GM15510 (cell line): ENCODE data around the gene TMEFF1.

Experiments
- POLR2A ChIP-seq: IDR thresholded peaks from 3 replicates; pipeline ENCODE4 v1.6.1; 2011; ENCODE audit warnings: borderline replicate concordance; ENCODE audit not compliant: insufficient read length; ENCODE audit errors: extremely low read depth

TMEFF1 gene

DNA sequence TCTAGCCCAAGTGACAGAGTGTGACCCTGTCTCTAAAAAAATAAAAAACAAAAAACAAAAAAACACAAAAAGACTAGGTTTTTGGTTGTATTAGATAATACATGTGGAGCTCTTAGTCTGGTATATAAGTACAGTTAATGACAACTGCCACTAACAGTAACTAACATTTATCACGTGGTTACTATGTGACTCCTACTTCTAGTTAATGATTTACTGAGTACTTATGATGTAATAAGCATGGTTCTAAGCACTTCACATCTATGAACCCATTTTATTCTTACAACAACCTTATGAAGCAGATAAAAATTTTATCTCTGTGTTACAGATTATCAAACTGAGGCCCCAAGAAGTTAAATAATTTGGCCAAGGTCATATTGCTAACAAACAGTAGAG is 6.1 kb upstream of the TMEFF1 start:
- no peak for TF ChIP-seq POLR2A

DNA sequence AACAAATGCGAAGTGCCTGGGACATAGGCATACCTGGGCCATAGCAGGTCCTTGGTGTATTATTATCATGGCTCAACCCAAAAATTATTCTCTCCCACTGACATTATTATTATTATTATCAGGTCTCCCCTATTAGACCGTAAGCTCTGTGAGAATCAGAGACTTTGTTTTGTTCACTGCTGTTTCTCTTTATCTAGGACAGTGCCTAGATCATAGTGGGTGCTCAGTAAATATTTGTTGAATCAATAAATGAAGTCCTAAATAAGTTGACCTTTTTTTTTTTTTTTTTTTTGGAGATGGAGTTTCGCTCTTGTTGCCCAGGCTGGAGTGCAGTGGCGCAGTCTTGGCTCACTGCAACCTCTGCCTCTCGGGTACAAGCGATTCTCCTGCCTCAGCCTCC is 4.9 kb upstream of the TMEFF1 start:
- TF ChIP-seq POLR2A: no peak

DNA sequence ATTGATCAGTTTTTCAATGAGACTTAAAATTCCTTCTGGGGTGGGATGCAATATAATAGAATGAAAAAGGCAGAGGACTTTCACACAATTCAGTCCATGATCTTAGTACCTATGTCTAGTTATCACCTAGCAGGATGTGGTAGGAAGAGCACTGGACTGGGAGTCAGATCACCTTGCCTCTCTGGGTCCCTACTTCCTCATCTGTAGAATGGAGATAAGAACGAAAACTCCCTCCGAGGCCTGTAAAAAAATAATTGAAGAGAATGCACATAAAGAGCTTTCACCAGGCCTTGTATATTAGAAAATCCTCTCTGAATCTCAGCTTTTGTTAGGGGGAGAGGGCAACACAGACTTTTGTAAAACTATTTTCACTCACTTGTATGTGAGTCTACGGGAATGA is 681 bp upstream of the TMEFF1 start:
- TF ChIP-seq POLR2A: no peak

- no peak for TF ChIP-seq POLR2A
Observed at GRCh38 chr9:100473276-100474081, 530 bp downstream of the TMEFF1 start.

DNA sequence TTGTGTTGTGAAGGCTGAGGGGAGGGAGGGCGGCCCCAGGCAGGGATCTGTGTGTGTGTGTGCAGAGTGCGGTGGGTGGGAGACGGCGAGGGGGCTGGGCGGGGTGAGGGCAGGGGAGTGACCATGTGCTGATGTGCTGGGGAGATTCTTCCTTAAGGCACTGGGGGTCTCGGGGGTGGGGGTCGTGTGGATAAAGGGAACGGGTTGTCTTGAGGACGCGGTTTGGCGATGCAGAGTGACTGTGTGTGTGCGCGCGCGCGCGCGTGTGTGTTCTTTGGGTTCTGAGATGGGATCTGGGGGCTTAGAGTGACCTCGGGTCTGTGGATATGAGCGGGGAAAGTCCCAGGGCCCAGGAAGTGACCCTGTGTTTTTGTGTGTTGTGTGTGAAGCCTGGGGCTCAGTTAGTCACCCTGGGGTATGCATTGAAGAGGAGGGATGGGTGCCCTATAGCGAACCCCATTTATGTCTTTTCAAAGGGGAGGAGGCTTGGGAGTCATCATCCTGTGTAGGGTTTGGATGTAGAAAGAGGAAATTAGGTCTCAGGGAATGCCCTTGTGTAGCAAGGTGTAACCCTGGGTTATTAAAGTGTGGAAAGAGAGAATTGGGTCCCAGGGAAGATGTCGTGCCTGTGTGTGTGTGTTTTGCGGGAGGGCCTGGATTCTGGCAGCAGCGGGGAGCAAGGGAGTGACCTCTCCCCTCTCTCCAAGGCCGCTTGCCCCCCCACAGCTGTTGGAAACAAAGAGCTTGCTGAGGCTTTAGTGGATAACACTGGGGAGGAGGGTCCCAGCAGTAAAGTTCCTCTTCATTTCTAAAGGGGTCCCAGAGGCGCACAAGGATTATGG is 1.4 kb downstream of the TMEFF1 start:
- no peak for TF ChIP-seq POLR2A

DNA sequence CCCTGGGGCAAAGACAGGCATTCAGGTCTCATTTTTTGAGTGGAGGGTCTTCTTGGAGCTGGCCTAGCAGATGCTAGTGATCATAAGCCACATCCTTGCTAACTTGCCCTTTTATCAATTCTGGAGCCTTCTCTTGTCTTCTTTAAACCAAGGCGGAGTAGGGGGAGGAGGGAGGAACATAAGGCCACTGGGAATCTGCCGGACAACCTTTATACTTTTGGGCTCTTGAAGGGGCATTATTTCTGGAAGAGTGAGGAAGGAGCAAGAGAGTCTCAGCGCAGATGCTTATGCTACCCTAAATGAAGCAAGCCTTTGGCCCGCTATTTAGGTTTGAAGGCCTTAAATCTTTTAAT is 2.0 kb downstream of the TMEFF1 start:
- no peak for TF ChIP-seq POLR2A

DNA sequence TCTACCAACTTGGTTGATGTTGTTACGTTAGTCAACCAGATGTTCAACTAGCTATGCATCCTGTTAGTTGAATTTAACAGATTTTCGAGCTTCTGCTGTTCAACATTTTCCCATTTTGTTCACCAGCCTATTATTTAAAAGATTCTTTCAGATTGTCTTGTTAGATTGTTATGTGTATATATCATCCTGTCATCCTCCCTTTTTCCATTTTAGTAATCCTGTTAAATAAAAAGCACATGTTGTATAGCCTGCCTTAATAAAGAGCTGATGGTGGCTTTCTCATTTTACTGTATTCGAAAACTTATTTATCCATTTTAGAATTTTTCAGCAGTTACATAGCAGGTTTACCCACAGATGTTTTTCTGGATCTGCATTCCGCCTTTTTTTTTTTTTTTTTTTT is 4.3 kb downstream of the TMEFF1 start:
- no peak for TF ChIP-seq POLR2A

DNA sequence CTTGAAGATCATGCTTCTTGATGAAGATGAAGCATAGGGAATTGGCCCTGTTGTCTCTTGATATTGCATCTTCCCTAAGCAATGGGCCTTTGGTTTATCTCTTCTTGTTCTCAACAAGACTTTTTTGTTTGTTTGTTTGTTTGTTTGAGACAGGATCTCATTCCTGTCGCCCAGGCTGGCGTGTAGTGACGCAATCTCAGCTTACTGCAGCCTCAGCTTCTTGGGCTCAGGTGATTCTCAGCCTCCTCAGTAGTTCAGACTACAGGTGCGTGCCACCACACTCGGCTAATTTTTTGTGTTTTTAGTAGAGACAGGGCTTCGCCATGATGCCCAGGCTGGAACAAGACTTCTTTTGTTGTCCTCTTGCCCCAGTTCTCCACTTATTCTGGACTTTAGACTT is 5.2 kb downstream of the TMEFF1 start:
- TF ChIP-seq POLR2A: no peak

- TF ChIP-seq POLR2A: no peak
Observed at GRCh38 chr9:100479820-100480219, 6.9 kb downstream of the TMEFF1 start.

DNA sequence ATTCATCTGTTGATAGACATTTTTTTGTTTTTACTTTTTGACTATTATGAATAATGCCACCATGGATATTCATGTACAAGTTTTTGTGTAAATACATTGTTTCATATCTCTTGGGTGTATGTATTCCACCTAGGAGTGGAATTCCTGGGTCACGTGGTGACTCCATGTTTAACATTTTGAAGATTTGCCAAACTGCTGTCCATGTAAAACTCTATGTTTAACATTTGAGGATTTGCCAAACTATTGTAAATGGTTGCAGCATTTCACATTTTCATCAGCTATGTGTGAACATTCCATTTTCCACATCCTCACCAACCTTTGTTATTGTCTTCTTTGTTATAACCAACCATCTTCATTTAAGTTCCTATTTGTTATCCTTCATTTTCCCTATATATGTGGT is 12.2 kb downstream of the TMEFF1 start:
- TF ChIP-seq POLR2A: no peak

- TF ChIP-seq POLR2A: no peak
Observed at GRCh38 chr9:100486479-100487176, 13.7 kb downstream of the TMEFF1 start.

- no peak for TF ChIP-seq POLR2A
Observed at GRCh38 chr9:100488177-100488576, 15.2 kb downstream of the TMEFF1 start.

DNA sequence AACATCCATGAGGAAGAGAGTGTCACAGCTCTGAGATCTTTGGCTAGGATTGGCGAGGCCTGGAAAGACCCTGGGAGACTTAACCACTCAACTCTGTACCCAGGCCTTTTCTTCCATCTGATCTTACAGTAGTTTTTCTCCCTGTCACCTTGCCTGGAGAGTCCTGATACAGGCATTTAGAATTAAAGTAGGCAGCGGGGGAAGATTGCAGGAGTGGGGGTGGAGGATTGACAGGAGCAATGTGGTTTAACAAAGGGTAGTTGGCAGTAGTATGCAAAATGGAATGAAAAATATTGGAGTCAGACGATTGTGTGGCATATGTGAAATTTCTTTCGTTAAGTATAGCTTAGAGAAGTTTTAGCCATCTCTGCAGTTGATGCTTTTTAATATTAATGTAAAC is 16.9 kb downstream of the TMEFF1 start:
- TF ChIP-seq POLR2A: no peak

- no peak for TF ChIP-seq POLR2A
Observed at GRCh38 chr9:100492952-100493351, 20.0 kb downstream of the TMEFF1 start.

DNA sequence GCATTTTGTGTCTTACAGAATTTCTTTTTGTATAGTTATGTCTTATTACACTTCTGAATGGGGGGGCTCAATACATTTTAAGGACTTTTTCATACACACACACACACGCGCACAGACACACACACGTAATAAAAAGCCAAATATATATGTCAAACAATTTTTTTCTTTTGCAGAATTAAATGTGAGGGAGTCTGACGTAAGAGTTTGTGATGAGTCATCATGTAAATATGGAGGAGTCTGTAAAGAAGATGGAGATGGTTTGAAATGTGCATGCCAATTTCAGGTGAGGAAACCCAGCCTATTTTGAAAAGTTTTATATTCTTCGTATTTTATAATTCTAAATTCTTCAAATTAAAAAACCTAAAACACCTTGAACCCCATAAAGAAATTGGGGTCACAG is 25.6 kb downstream of the TMEFF1 start:
- TF ChIP-seq POLR2A: no peak
